HEK293T (cell line): ENCODE results near the gene NOL3.

Source experiments
- BHLHE40 ChIP-seq: fragments of 450-650 bp; IDR thresholded peaks from 2 replicates; pipeline ENCODE4 v1.6.1; 2016; ENCODE audit warnings: mild to moderate bottlenecking, moderate library complexity, borderline replicate concordance
- FOXM1 ChIP-seq: fragments of 450-650 bp; IDR thresholded peaks from 2 replicates; pipeline ENCODE4 v1.6.1; 2017; ENCODE audit warnings: mild to moderate bottlenecking, borderline replicate concordance
- L3MBTL2 ChIP-seq: fragments of 450-650 bp; conservative IDR thresholded peaks from 2 replicates; pipeline ENCODE4 v1.6.1; 2016; ENCODE audit warnings: mild to moderate bottlenecking
- SP1 ChIP-seq: fragments of 450-650 bp; IDR thresholded peaks from 2 replicates; pipeline ENCODE4 v1.6.1; 2017
- SUZ12 ChIP-seq: fragments of 450-650 bp; IDR thresholded peaks from 2 replicates; pipeline ENCODE4 v1.6.1; 2016; ENCODE audit warnings: mild to moderate bottlenecking
- TARDBP ChIP-seq: fragments of 450-650 bp; IDR thresholded peaks from 2 replicates; pipeline ENCODE4 v1.6.1; 2016
- ZNF384 ChIP-seq: fragments of 450-650 bp; IDR thresholded peaks from 2 replicates; pipeline ENCODE4 v1.6.1; 2016

DNA sequence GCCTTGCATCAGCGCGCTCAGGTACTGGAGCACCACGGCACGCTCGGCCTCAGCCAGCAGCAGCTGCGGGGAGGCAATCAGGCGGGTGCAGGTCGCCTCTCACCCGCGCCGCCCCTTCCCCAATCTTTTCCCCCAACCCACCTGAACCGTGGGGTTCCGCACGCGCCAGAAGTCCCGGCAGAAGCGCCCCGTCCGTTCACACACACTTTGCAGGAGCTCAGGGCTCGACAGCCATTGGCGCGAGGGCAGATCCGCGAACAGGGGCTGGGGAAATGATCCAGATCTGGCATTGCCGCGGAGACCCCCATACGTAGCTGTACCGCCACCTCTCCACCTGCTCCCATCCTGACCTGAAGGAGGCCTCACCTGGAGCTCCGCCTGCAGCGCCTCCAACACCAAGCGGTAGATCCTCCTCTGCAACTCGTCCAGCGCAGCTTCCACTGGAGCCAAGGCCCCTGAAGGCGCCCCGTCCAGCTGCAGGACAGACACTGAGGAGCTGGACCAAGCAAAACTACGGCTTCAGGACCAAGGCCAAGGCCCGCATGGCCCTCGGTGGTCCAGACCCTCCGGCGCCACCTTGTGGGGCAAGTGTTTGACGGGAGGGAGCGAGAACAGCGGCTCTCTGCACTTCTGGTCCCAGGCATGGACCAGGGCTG, 14.8 kb downstream of the NOL3 start:
- TF ChIP-seq ZNF384 (no peak), FOXM1 (no peak), SP1 (no peak), BHLHE40 (no peak), TARDBP (no peak), L3MBTL2 (no peak), SUZ12 (no peak)
